Spleen (tissue), 7 donors: Measurements from ENCODE around the gene CHID1.

Experiments used
- CTCF ChIP-seq, 11 experiments: fragments of 200-600 bp in 7 of 11; fragments of 450-650 bp in 4 of 11; sonication (generic) in 4 of 11; IDR thresholded peaks in 8 of 11; conservative IDR thresholded peaks in 3 of 11; 1 replicate in 7 of 11; 2 replicates in 4 of 11; pipeline versions ENCODE4 v1.4.0 to v1.8.0; 2016 to 2021; ENCODE audit warnings: antibody characterized with exemption in 11 of 11, inconsistent platforms in 4 of 11, mild to moderate bottlenecking in 1 of 11
- POLR2A ChIP-seq, 3 donors: fragments of 450-650 bp; IDR thresholded peaks; one replicate each; pipeline ENCODE4 v1.5.1; 2017; ENCODE audit warnings: antibody characterized with exemption in 3 of 3, mild to moderate bottlenecking in 1 of 3
- POLR2AphosphoS5 ChIP-seq, 3 donors: sonication (generic); formaldehyde crosslinking; IDR thresholded peaks; one replicate each; pipeline ENCODE4 v1.5.1; 2017; ENCODE audit warnings: antibody characterized with exemption in 3 of 3
- donor health status: DM: no; HTN: no; CAD: no; lungs with moderate emphysema.
- donor health status: DM: no; HTN: no; CAD: no.
- donor health status: DM: no; HTN: no; CAD: no.

GRCh38 chr11:876545-876944 is 34.1 kb downstream of the CHID1 start:
- no peak for TF ChIP-seq CTCF (IDR thresholded peaks at IDR 0.05 in 8 of 11, conservative IDR thresholded peaks at IDR 0.05 in 3 of 11)
- TF ChIP-seq POLR2A (IDR thresholded peaks at IDR 0.05), result no peak
- TF ChIP-seq POLR2AphosphoS5 (IDR thresholded peaks at IDR 0.05), result peak; percentile 87 to 91 (median 89)
